A673 (cell line): ENCODE results near the gene SLC16A8.
"Not testable (repeated sequence)": the region's sequence is repeated elsewhere in the genome, so short reads cannot be mapped to it uniquely, and the experiment has no call there.

Experiments
- EZH2 ChIP-seq: fragments of 200-600 bp; sonication (generic); IDR thresholded peaks from 2 replicates; pipeline ENCODE4 v1.6.1; 2017; ENCODE audit warnings: borderline replicate concordance, low read depth, mild to moderate bottlenecking, mixed read lengths, antibody characterized with exemption, low read length; ENCODE audit not compliant: poor library complexity, severe bottlenecking
- TF ChIP-seq, protein P1 (sequence below): fragments of 300-800, 200-600 bp; sonication (generic); conservative IDR thresholded peaks from 2 replicates; pipeline ENCODE4 v1.5.1; 2017; ENCODE audit warnings: low read depth, mild to moderate bottlenecking, antibody characterized with exemption, low read length, moderate library complexity, mixed read lengths

DNA sequence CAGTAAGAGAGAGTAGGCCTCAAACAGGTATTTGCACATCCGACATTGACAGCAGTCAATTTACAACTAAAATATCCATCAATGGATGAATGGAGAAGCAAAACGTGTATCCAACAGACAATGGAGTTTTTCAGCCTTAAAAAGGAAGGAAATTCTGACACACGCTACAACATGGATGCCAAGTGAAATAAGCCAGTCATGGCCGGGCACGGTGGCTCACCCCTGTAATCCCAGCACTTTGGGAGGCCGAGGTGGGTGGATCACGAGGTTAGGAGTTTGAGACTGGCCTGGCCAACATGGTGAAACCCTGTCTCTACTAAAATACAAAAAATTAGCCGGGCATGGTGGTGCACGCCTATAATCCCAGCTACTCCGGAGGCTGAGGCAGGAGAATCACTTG, 33.6 kb upstream of the SLC16A8 start:
- TF ChIP-seq, protein P1, sequence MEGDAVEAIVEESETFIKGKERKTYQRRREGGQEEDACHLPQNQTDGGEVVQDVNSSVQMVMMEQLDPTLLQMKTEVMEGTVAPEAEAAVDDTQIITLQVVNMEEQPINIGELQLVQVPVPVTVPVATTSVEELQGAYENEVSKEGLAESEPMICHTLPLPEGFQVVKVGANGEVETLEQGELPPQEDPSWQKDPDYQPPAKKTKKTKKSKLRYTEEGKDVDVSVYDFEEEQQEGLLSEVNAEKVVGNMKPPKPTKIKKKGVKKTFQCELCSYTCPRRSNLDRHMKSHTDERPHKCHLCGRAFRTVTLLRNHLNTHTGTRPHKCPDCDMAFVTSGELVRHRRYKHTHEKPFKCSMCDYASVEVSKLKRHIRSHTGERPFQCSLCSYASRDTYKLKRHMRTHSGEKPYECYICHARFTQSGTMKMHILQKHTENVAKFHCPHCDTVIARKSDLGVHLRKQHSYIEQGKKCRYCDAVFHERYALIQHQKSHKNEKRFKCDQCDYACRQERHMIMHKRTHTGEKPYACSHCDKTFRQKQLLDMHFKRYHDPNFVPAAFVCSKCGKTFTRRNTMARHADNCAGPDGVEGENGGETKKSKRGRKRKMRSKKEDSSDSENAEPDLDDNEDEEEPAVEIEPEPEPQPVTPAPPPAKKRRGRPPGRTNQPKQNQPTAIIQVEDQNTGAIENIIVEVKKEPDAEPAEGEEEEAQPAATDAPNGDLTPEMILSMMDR = not testable (repeated sequence)
- TF ChIP-seq EZH2 = not testable (repeated sequence)
